Uterus (tissue), 2 donors: ENCODE measurements around the gene INO80C.

Experiments used
- CTCF ChIP-seq, 4 experiments: fragments of 200-600 bp in 2 of 4; fragments of 450-650 bp in 2 of 4; sonication (generic) in 2 of 4; IDR thresholded peaks; one replicate each; pipeline ENCODE4 v1.5.1; 2016 to 2019; ENCODE audit warnings: antibody characterized with exemption in 4 of 4, mild to moderate bottlenecking in 2 of 4, moderate library complexity in 1 of 4
- POLR2A ChIP-seq, 2 donors: fragments of 450-650 bp; IDR thresholded peaks; one replicate each; pipeline ENCODE4 v1.6.1; 2016; ENCODE audit warnings: antibody characterized with exemption in 2 of 2, mild to moderate bottlenecking in 1 of 2, moderate library complexity in 1 of 2

- no peak for TF ChIP-seq POLR2A (IDR thresholded peaks at IDR 0.05)
- no peak for TF ChIP-seq CTCF (IDR thresholded peaks at IDR 0.05)
Observed at GRCh38 chr18:35489913-35490490, 7.8 kb downstream of the INO80C start.
